Measurements from ENCODE around the gene BLID.

DNA sequence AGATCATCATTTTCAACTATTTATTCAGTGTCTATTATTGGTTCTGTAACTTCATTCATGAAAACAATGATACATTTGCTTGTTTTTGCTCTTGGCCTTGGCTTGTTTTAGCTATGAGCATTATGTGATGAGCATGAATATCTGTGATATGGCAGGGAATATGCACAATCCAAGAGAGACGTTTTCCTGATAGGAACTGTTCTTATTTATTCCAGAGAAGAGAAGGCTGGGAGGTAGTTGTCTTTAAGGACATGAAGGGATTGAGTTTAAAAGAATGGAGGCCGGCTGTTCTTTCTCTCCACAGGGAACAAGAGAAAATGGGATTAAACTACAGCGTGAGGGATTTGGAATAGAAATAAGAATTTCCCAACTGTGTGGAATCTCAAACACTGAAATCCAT lies 30.3 kb downstream of the BLID start:
- TF ChIP-seq, protein P1, sequence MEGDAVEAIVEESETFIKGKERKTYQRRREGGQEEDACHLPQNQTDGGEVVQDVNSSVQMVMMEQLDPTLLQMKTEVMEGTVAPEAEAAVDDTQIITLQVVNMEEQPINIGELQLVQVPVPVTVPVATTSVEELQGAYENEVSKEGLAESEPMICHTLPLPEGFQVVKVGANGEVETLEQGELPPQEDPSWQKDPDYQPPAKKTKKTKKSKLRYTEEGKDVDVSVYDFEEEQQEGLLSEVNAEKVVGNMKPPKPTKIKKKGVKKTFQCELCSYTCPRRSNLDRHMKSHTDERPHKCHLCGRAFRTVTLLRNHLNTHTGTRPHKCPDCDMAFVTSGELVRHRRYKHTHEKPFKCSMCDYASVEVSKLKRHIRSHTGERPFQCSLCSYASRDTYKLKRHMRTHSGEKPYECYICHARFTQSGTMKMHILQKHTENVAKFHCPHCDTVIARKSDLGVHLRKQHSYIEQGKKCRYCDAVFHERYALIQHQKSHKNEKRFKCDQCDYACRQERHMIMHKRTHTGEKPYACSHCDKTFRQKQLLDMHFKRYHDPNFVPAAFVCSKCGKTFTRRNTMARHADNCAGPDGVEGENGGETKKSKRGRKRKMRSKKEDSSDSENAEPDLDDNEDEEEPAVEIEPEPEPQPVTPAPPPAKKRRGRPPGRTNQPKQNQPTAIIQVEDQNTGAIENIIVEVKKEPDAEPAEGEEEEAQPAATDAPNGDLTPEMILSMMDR (IDR thresholded peaks at IDR 0.05) = no peak
- TF ChIP-seq POLR2A (IDR thresholded peaks at IDR 0.05) = no peak
